Effector memory CD4-positive, alpha-beta T cell (primary cell): Measurements from ENCODE around the gene PPP1R13L.
A peak's percentile ranks its signal among the peaks of the same experiment; 100 is the strongest.

Experiments used
- DNase-seq, 3 donors: peaks; one replicate each; pipeline ENCODE4 v3.0.0-alpha.2; 2020
- H3K27ac ChIP-seq: 2 replicates; pipeline ENCODE4 v1.7.0; 2013; ENCODE audit warnings: mild to moderate bottlenecking, low read length, moderate library complexity; ENCODE audit not compliant: insufficient read depth, poor library complexity, severe bottlenecking
- H3K27me3 ChIP-seq: replicated peaks from 2 replicates; pipeline ENCODE4 v1.7.0; 2013; ENCODE audit warnings: mild to moderate bottlenecking, low read length; ENCODE audit not compliant: insufficient read depth, control insufficient read depth, poor library complexity, severe bottlenecking
- H3K36me3 ChIP-seq: 2 replicates; pipeline ENCODE4 v1.7.0; 2013; ENCODE audit warnings: mild to moderate bottlenecking, low read length, moderate library complexity; ENCODE audit not compliant: control insufficient read depth, insufficient read depth
- H3K4me1 ChIP-seq: 2 replicates; pipeline ENCODE4 v1.7.0; 2013; ENCODE audit warnings: low read length, mild to moderate bottlenecking; ENCODE audit not compliant: control insufficient read depth, insufficient read depth, poor library complexity, severe bottlenecking
- H3K4me3 ChIP-seq: 2 replicates; pipeline ENCODE4 v1.7.0; 2013; ENCODE audit warnings: low read length, low read depth, mild to moderate bottlenecking; ENCODE audit not compliant: insufficient read depth, poor library complexity, severe bottlenecking
- H3K9me3 ChIP-seq: 2 replicates; pipeline ENCODE4 v1.7.0; 2013; ENCODE audit warnings: mild to moderate bottlenecking, low read length, moderate library complexity; ENCODE audit not compliant: control insufficient read depth

The PPP1R13L gene

GRCh38 chr19:45400192-45400591, 4.7 kb downstream of the PPP1R13L start:
- Histone ChIP-seq H3K36me3 (no peaks in the 10 kb centered on the region), H3K27ac (no peak overlapping the region), H3K4me3 (no peak overlapping the region), H3K4me1 (peaks cover 21% of the 10 kb centered on the region), H3K27me3 (peaks cover 14% of the 10 kb centered on the region), H3K9me3 (no peaks in the 10 kb centered on the region)
- DNase-seq = no peak

GRCh38 chr19:45395821-45396617, 8.8 kb downstream of the PPP1R13L start:
- peaks cover 9% of the 10 kb centered on the region for H3K4me1 ChIP-seq

GRCh38 chr19:45391871-45392665, 12.8 kb downstream of the PPP1R13L start:
- Histone ChIP-seq H3K27me3 (no peaks in the 10 kb centered on the region), H3K9me3 (no peaks in the 10 kb centered on the region), H3K4me1 (no peaks in the 10 kb centered on the region), H3K27ac (no peak overlapping the region), H3K4me3 (no peak overlapping the region), H3K36me3 (no peaks in the 10 kb centered on the region)
- no peak for DNase-seq

More at GRCh38 chr19:45395821-45396617, 8.8 kb downstream of the PPP1R13L start:
- DNase-seq = no peak
- H3K36me3 ChIP-seq = no peaks in the 10 kb centered on the region
- H3K4me3 ChIP-seq = no peak overlapping the region
- no peak overlapping the region for H3K27ac ChIP-seq
- no peaks in the 10 kb centered on the region for H3K27me3 ChIP-seq
- H3K9me3 ChIP-seq = no peaks in the 10 kb centered on the region

GRCh38 chr19:45391346-45391745, 13.5 kb downstream of the PPP1R13L start:
- no peaks in the 10 kb centered on the region for H3K4me1 ChIP-seq
- no peak overlapping the region for H3K27ac ChIP-seq
- no peaks in the 10 kb centered on the region for H3K27me3 ChIP-seq
- H3K4me3 ChIP-seq = no peak overlapping the region
- no peaks in the 10 kb centered on the region for H3K9me3 ChIP-seq
- no peaks in the 10 kb centered on the region for H3K36me3 ChIP-seq
- DNase-seq = no peak

- H3K9me3 ChIP-seq = no peaks in the 10 kb centered on the region
- H3K27ac ChIP-seq = no peak overlapping the region
- no peaks in the 10 kb centered on the region for H3K36me3 ChIP-seq
- DNase-seq = no peak
- no peak overlapping the region for H3K4me3 ChIP-seq
- no peaks in the 10 kb centered on the region for H3K4me1 ChIP-seq
- peaks cover 16% of the 10 kb centered on the region for H3K27me3 ChIP-seq
Measured at GRCh38 chr19:45385392-45386221, 19.3 kb downstream of the PPP1R13L start.

GRCh38 chr19:45382426-45382825, 22.4 kb downstream of the PPP1R13L start:
- no peak for DNase-seq
- no peaks in the 10 kb centered on the region for H3K36me3 ChIP-seq
- H3K4me3 ChIP-seq = no peak overlapping the region
- no peaks in the 10 kb centered on the region for H3K4me1 ChIP-seq
- no peaks in the 10 kb centered on the region for H3K9me3 ChIP-seq
- peaks cover 16% of the 10 kb centered on the region for H3K27me3 ChIP-seq
- no peak overlapping the region for H3K27ac ChIP-seq

- Histone ChIP-seq H3K36me3 (no peaks in the 10 kb centered on the region), H3K4me1 (no peaks in the 10 kb centered on the region), H3K27me3 (peaks cover 5% of the 10 kb centered on the region), H3K27ac (no peak overlapping the region), H3K4me3 (no peak overlapping the region), H3K9me3 (no peaks in the 10 kb centered on the region)
- no peak for DNase-seq
Measured at GRCh38 chr19:45380107-45380506, 24.8 kb downstream of the PPP1R13L start.

- H3K27ac ChIP-seq = no peak overlapping the region
- no peaks in the 10 kb centered on the region for H3K36me3 ChIP-seq
- H3K27me3 ChIP-seq = no peaks in the 10 kb centered on the region
- no peak overlapping the region for H3K4me3 ChIP-seq
- no peaks in the 10 kb centered on the region for H3K9me3 ChIP-seq
- no peaks in the 10 kb centered on the region for H3K4me1 ChIP-seq
- DNase-seq = no peak
Measured at GRCh38 chr19:45376045-45376724, 28.7 kb downstream of the PPP1R13L start.

- Histone ChIP-seq H3K9me3 (no peaks in the 10 kb centered on the region), H3K4me3 (peak within 1 kb of the TSS; percentile 82), H3K27me3 (no peaks in the 10 kb centered on the region), H3K36me3 (no peaks in the 10 kb centered on the region), H3K4me1 (peaks cover 5% of the 10 kb centered on the region), H3K27ac (peak within 1 kb of the TSS; percentile 59)
- DNase-seq = peak; percentile 99 to 100 (median 99)
Measured at GRCh38 chr19:45370410-45371204, 34.3 kb downstream of the PPP1R13L start, which contains the start of gene ERCC2. TSS of gene ERCC2 (minus strand) at chr19:45370573. CDS start at chr19:45370540, 33 bp downstream.
